HG02852 (cell line): ENCODE data around the gene MIB2.

Experiments used
- ATAC-seq: cut with Tn5 transposase; IDR thresholded peaks from one replicate; pipeline ENCODE4 v1.9.1; 2021; ENCODE audit warnings: mild to moderate bottlenecking, moderate library complexity; ENCODE audit not compliant: unreplicated experiment

The MIB2 gene

GRCh38 chr1:1614204-1614953 is 921 bp upstream of the MIB2 start:
- ATAC-seq, result no peak

GRCh38 chr1:1614954-1615255 is 395 bp upstream of the MIB2 start:
- ATAC-seq, result no peak

GRCh38 chr1:1616045-1616790 is 918 bp downstream of the MIB2 start:
- ATAC-seq, result peak; percentile 28

GRCh38 chr1:1616838-1617237 is 1.5 kb downstream of the MIB2 start:
- ATAC-seq, result no peak

GRCh38 chr1:1617516-1617915 is 2.2 kb downstream of the MIB2 start:
- ATAC-seq, result no peak

GRCh38 chr1:1617925-1618324 is 2.6 kb downstream of the MIB2 start:
- no peak for ATAC-seq

- no peak for ATAC-seq
These were observed 3.2 kb downstream of the MIB2 start for GRCh38 chr1:1618396-1619068.

- no peak for ATAC-seq
These were observed 4.6 kb downstream of the MIB2 start for GRCh38 chr1:1619917-1620361.

- ATAC-seq, result no peak
These were observed 5.3 kb downstream of the MIB2 start for GRCh38 chr1:1620433-1621139.

GRCh38 chr1:1621173-1622009 is 6.1 kb downstream of the MIB2 start:
- no peak for ATAC-seq

GRCh38 chr1:1622010-1622787 is 6.9 kb downstream of the MIB2 start:
- ATAC-seq, result no peak

- ATAC-seq, result no peak
These were observed 7.4 kb downstream of the MIB2 start for GRCh38 chr1:1622788-1623094.

- ATAC-seq, result no peak
These were observed 7.9 kb downstream of the MIB2 start for GRCh38 chr1:1623181-1623630.

GRCh38 chr1:1623631-1624442 is 8.5 kb downstream of the MIB2 start:
- no peak for ATAC-seq

- ATAC-seq, result no peak
These were observed 9.4 kb downstream of the MIB2 start for GRCh38 chr1:1624443-1625403.

- ATAC-seq, result no peak
These were observed 10.1 kb downstream of the MIB2 start for GRCh38 chr1:1625404-1625775.

- no peak for ATAC-seq
These were observed 10.5 kb downstream of the MIB2 start for GRCh38 chr1:1625824-1626206.
